Nephron progenitor cell (in vitro differentiated cells): ENCODE results near the gene CC2D1A.
A peak's percentile ranks its signal among the peaks of the same experiment; 100 is the strongest.

Experiments used
- DNase-seq: peaks from one replicate; pipeline ENCODE4 v3.0.0; 2021
- H3K27ac Mint-ChIP-seq: 2 replicates; pipeline ENCODE4 v1.8.0; 2021; ENCODE audit warnings: mild to moderate bottlenecking, moderate library complexity, mixed read lengths
- H3K27me3 Mint-ChIP-seq: 2 replicates; pipeline ENCODE4 v1.8.0; 2021; ENCODE audit warnings: mild to moderate bottlenecking, low read depth, mixed read lengths; ENCODE audit not compliant: poor library complexity
- H3K36me3 Mint-ChIP-seq: 2 replicates; pipeline ENCODE4 v1.8.0; 2021; ENCODE audit warnings: low read depth, mixed read lengths
- H3K4me1 Mint-ChIP-seq: 2 replicates; pipeline ENCODE4 v1.8.0; 2021; ENCODE audit warnings: mixed read lengths
- H3K4me3 Mint-ChIP-seq: 2 replicates; pipeline ENCODE4 v1.8.0; 2021; ENCODE audit warnings: mild to moderate bottlenecking, moderate library complexity, mixed read lengths
- H3K9me3 Mint-ChIP-seq: 2 replicates; pipeline ENCODE4 v1.8.0; 2021; ENCODE audit warnings: mild to moderate bottlenecking, moderate library complexity, mixed read lengths
- CTCF ChIP-seq: fragments of 200-600 bp; sonication (generic); IDR thresholded peaks from 2 replicates; pipeline ENCODE4 v1.5.0; 2021; ENCODE audit warnings: antibody characterized with exemption

Gene CC2D1A

DNA sequence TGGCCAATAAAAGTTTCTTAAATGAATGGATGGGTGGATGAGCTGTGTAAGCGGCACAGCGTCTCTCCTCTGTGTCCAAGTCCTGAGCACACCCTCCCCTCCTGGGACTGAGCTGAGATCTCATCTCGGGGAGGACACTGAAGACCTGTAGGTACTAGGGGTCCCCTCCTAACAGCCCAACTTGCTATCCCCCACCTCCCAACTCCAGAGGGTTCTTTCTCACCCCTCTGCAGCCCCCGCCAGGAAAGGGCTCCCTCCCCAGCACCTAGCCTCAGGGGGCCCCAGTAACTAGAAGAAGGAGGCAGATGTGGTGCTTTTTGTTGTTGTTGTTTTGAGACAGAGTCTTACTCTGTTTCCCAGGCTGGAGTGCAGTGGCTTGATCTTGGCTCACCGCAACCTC, 30.2 kb upstream of the CC2D1A start:
- no peak for DNase-seq
- H3K4me3 Mint-ChIP-seq = no peak overlapping the region
- H3K9me3 Mint-ChIP-seq = no peaks in the 10 kb centered on the region
- no peaks in the 10 kb centered on the region for H3K36me3 Mint-ChIP-seq
- no peak overlapping the region for H3K27ac Mint-ChIP-seq
- TF ChIP-seq CTCF = no peak
- peaks cover 30% of the 10 kb centered on the region for H3K4me1 Mint-ChIP-seq
- peaks cover 17% of the 10 kb centered on the region for H3K27me3 Mint-ChIP-seq

- Mint-ChIP-seq H3K4me1 (peaks cover 31% of the 10 kb centered on the region), H3K27me3 (peaks cover 17% of the 10 kb centered on the region), H3K36me3 (no peaks in the 10 kb centered on the region), H3K4me3 (no peak within 1 kb of the TSS), H3K27ac (no peak within 1 kb of the TSS), H3K9me3 (no peaks in the 10 kb centered on the region)
- no peak for DNase-seq
- no peak for TF ChIP-seq CTCF
Measured at GRCh38 chr19:13876834-13877233, 29.2 kb upstream of the CC2D1A start, which contains the start of gene NANOS3. Gene NANOS3 (plus strand): TSS chr19:13877134. CDS start chr19:13877249, 115 bp downstream.

DNA sequence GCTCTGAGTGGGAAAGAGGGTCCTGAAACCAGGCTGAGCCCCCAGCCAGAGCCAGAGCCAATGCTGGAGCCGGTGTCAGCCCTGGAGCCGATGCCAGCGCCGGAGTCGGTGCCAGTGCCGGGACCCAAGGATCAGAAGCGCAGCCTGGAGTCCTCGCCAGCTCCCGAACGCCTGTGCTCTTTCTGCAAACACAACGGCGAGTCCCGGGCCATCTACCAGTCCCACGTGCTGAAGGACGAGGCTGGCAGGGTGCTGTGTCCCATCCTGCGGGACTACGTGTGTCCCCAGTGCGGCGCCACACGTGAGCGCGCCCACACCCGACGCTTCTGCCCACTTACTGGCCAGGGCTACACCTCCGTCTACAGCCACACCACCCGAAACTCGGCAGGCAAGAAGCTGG, 28.7 kb upstream of the CC2D1A start:
- DNase-seq = no peak
- H3K36me3 Mint-ChIP-seq = no peaks in the 10 kb centered on the region
- H3K4me3 Mint-ChIP-seq = no peak overlapping the region
- peaks cover 17% of the 10 kb centered on the region for H3K27me3 Mint-ChIP-seq
- no peaks in the 10 kb centered on the region for H3K9me3 Mint-ChIP-seq
- H3K27ac Mint-ChIP-seq = no peak overlapping the region
- no peak for TF ChIP-seq CTCF
- H3K4me1 Mint-ChIP-seq = peaks cover 36% of the 10 kb centered on the region

GRCh38 chr19:13880059-13881043, 25.6 kb upstream of the CC2D1A start:
- Mint-ChIP-seq H3K27me3 (peaks cover 13% of the 10 kb centered on the region), H3K4me1 (peaks cover 34% of the 10 kb centered on the region), H3K36me3 (no peaks in the 10 kb centered on the region), H3K9me3 (no peaks in the 10 kb centered on the region), H3K27ac (no peak overlapping the region), H3K4me3 (no peak overlapping the region)
- DNase-seq = peak; percentile 98
- peak; percentile 99 for TF ChIP-seq CTCF

DNA sequence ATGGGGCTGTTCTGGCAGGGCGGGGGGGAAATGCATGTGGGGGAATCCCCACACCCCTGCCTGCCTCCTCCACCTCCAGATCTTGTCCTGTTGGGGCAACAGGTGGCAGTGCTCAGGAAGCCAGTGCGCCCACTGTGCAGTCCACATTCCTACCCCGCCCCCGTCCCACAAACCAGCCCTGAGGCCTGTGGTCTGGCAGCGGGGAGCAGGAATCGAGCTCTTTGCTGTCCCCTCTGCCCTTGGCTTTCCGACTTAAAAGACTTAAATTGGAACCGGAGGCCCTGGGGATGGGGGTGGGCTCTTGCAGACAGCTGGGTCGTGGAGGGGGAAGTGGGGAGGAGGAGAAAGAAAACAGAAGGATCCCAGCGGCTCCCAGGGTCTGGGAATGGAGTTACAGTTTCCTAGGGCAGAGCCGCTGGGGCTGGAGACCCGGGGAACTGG, 24.7 kb upstream of the CC2D1A start:
- peak overlapping the region; percentile 51 for H3K27ac Mint-ChIP-seq
- no peaks in the 10 kb centered on the region for H3K9me3 Mint-ChIP-seq
- no peaks in the 10 kb centered on the region for H3K36me3 Mint-ChIP-seq
- H3K27me3 Mint-ChIP-seq = peaks cover 8% of the 10 kb centered on the region
- H3K4me1 Mint-ChIP-seq = peaks cover 34% of the 10 kb centered on the region
- DNase-seq = peak; percentile 45
- no peak for TF ChIP-seq CTCF
- no peak overlapping the region for H3K4me3 Mint-ChIP-seq
